Measurements from ENCODE around the gene CYB561A3. TPM values are rescaled to one million over a fixed set of nuclear protein-coding genes. Genes with fewer than 3 reads are reported as not detected.

The CYB561A3 gene
- polyA plus RNA-seq, 3 donors: 25.7 to 28.3 (median 27.9) TPM

DNA sequence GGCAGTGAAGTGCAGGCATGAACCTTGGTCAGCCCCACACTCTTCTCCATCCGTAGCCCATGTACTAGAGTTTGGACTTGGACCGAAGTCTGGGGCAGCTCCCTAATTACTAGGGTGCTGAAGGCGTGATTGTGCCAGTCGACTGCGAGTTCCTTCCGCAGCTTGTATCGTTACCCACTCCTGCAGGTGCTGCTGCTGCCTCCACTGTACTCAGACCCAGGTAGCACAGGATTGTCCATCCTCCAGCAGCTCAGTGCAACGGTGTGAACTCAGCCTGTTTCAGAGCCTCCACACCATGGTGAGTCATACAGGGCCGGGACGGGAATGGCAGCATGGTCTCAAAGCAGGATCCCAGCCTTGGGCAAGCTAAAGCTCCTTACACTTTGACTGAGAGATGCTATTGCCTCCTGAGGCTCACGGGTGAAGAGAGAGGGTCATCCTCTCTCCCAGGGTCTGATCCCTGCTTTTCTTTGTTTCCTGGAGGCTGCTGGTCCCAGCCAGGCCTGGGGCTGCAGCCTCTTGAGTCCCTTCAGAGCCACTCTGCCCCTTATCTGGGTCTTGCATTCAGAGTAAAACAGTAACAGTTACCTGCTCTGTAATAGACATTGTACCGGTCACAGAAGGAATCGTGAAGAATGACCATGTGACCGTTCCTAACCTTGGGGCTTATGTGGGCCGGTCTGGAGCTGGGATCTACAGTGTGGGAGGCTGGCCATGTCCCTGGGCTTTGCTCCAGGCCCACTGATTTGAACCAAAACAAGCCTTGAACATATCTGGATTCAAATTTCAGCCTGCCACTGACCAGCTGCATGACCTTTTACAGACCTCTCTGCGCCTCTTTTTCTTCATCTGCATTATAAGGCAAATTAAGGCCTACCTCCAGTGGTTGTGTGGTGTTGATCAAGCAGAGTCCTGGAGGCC is 27.0 kb downstream of the CYB561A3 start:
- DNase-seq (ENCODE audit: extremely low read depth in 1 of 11, low read depth in 9 of 11, low spot score in 4 of 11): no peak

DNA sequence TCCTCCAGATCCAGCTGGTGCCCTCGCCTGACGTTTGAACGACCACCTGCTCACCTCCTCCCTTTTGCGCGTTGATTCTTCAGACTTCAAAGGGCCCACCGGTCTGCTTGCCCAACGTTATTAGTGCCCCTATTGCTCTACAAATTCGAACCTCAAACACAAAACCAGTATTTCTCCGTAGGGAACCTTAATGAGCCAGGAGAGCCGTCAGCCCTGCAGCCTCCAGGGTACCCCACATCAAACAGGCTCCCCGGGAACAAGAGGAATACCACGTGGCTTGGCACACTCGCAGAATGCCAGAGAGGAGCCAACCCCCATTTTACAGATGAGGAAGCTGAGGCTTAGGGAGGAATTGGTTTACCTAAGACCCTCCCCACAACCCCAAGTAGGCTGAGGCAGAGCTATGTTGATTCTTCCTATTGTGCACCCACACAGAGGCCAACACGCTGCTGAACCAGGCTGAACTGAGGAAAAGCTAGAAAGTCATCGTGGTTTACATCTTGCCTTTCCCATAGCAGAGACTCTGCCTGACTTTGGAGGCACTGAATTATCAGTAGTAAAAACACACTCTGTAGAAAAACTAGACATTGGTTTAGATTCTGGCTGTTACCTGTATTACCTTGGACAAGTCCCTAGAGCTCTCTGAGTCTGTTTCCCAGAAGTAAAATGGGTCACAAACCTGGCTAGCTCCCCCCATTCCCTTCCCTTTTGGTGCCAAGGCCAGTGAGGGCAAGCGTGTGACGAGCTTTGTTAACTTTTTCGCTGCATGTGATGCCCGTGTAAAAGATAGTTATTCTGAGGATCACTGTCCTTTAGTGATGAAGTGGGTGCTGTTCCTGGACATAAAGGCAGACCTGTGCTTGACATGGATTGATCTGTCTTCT is 27.9 kb downstream of the CYB561A3 start:
- DNase-seq (ENCODE audit: extremely low read depth in 1 of 11, low read depth in 9 of 11, low spot score in 4 of 11): no peak

DNA sequence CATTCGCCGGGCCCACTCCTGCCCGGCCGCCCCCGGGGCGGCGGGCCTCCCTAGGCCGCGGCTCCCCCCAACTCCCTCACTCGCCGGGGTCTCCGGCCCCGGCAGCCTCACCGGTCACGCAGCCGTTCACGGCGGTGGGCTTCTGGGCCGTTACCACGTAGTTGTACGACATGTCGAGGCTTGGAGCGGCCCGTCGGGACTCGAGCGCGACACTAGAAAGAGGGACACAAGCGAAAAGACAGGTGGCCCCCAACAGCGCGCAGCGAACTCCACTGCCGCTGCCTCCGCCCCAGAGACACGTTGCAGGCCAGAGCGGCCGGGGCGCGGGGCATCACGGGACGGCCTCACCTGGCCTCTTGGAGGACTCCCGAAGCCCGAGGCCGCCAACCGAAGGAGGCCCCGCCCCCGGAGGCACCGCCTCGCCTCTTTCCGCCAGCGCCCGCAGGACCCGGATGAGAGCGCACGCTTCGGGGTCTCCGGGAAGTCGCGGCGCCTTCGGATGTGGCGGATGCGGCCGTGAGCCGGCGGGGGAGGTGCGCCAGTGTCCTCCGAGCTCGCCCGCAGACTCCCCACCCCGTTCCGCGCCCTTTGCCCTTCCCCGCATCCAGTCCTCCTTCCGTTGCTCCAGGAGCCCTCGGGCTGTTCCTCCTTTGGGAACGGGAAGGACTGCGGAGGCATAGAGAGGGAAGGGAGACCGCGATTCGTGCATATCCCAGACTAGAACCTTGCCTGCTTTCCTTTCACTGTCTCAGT is 28.7 kb downstream of the CYB561A3 start, which contains the start of the genes DDB1 and TKFC:
Gene DDB1, minus strand, starts transcription at position 309 of the 753 bp plus-strand sequence. Its CDS starts 137 bp downstream, at position 172.
Gene TKFC, plus strand, starts transcription at position 432 of the 753 bp plus-strand sequence. CDS start 1,501 bp downstream, outside the sequence.
- peak; percentile 80 to 95 (median 91) for DNase-seq (ENCODE audit: extremely low read depth in 1 of 11, low read depth in 9 of 11, low spot score in 4 of 11)

DNA sequence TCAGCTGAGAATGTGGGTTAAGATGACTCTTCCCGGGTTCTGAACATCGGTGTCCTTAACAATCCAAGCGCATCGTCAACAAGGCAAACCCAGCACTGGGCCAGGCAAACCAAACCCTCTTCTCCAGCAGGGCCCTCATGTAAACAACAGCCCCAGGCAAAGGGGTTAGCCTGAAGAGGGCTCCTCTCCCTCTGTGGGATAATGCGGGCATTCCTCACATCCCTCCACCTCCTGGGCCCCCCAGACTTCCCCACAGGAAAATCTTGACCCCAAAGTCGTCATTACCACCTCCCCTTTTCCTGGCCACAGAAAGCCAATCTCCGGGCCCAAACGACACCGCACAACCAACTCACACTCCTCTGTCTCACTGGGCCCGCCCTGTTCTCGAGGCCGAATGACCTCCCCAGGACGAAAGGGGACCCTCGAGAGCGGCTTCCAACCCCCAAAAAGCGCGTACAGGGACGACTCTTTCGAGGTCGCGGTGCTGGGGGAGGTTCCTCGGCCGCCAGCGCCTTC is 29.3 kb downstream of the CYB561A3 start:
- no peak for DNase-seq (ENCODE audit: extremely low read depth in 1 of 11, low read depth in 9 of 11, low spot score in 4 of 11)

DNA sequence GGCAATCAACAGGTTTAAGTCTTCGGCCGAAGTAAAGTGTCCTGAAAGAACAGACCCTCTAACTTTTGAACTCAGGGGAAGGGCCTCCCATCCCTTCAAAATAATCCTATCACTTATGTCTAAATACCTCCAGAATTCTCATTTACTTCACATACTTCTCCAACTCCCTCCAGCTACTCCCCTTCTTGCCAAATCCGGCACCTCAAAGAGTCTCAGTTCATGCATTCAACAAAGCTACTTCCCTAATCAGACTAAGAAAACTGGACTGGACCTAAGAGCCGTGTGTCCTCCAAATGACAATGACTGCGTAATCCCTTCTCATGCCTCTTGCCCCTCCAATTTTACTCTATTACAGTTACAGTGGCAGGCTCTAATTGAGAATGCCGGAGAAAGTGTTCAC is 30.0 kb downstream of the CYB561A3 start:
- no peak for DNase-seq (ENCODE audit: extremely low read depth in 1 of 11, low read depth in 9 of 11, low spot score in 4 of 11)

DNA sequence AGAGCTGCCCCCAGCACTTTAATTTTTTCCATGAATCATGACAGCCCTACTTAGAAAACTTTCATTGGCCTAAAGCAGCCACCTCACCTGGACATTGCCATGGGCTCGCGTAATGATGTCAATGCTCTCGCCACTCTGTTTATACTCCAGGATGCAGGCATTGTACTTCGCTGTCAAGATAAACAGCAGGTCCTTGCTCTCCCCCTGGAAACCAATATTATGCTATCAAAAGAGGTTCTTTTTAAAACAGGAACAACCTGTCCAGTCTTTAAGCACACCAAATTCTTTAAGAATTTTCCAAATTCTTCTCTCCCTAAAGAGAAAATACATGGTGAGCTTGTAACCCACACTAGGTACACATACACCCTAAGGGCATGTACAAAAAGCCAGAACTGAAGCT is 31.8 kb downstream of the CYB561A3 start:
- DNase-seq (ENCODE audit: extremely low read depth in 1 of 11, low read depth in 9 of 11, low spot score in 4 of 11): no peak

DNA sequence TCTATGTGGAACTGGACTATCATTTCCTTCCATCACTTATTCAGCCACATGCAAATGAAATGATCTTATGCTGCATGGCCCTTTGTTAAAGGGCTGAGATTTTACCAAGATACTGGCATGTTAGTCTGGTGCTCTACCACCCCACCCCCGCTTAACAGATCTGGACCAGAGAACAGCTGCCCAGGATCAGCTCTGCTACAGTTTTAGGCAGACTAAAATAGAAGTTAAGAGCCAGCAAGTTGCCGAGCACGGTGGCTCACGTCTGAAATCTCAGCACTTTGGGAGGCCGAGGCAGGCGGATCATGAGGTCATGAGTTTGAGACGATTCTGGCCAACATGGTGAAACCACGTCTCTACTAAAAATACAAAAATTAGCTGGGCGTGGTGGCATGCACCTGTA is 33.3 kb downstream of the CYB561A3 start:
- DNase-seq (ENCODE audit: extremely low read depth in 1 of 11, low read depth in 9 of 11, low spot score in 4 of 11): no peak

DNA sequence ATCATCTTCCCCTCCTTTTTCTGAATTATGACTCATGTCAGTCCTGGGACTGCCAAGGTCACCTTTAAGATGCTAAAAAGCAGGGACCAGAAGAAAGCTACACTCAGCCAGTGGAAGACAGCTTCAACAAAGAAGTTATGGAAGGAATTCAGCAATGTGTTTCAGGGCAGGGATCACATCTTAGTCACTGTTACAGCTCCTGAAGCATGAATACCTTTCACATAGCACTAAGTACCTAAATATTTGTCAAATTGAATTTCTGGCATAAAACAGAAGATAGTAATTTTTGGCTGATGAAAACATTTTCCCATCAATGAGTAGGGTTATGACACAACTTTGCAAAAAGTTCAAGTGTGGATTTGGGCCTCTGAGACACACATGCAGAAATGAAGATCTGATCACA is 34.0 kb downstream of the CYB561A3 start:
- no peak for DNase-seq (ENCODE audit: extremely low read depth in 1 of 11, low read depth in 9 of 11, low spot score in 4 of 11)

DNA sequence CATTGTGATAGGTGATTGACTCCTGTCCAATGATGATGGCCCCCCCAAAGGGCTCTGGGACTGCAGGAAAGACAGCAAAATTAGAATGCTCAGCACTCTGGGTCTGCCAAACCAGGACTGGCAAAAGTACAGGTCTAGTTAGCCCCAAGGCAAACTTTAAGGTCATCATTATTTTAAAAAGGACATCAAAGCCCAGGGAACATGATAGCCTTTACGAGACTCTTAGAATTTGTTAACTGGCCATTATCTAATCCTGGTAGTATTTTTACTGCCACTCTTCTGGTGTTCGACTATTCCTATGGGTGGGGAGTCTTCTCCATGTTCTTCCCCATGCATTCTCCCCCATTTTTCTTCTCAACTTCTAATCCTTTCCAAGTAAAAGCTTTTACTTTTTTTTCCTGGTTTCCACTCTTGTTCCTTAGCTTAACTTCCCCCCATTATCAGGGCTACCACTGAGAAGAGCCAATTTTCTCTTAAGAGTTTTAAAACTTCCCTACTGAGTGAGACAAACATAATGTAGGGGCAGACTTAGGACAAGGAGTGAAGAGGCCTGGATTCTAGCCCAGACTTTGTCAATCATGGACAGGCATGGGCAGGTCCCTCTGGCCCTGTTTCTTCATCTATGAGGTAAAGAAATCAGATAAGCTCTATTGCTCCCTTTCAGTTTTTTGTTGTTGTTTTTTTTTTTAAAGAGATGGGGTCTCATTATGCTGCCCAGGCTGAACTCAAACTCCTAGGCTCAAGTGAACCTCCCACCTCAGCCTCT is 35.9 kb downstream of the CYB561A3 start:
- no peak for DNase-seq (ENCODE audit: extremely low read depth in 1 of 11, low read depth in 9 of 11, low spot score in 4 of 11)

DNA sequence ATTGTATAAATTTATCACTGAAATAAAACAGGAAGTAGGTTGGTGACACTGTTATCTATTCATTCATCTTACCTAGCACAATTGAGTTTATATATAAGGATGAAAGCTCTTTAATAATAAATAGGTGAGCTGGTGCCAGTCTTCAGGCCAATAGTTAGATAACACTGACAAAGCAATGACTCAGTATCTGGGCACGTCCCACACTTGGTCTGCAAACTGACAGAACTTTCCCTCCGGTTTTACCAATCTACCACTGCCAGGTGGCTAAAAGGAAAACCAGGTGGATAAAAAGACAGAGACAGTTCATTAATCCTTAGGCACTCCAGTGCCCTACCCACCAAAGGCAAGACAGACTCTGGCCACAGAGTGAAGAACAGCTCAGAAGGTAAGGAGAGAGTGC is 46.4 kb downstream of the CYB561A3 start:
- DNase-seq (ENCODE audit: extremely low read depth in 1 of 11, low read depth in 9 of 11, low spot score in 4 of 11): no peak

DNA sequence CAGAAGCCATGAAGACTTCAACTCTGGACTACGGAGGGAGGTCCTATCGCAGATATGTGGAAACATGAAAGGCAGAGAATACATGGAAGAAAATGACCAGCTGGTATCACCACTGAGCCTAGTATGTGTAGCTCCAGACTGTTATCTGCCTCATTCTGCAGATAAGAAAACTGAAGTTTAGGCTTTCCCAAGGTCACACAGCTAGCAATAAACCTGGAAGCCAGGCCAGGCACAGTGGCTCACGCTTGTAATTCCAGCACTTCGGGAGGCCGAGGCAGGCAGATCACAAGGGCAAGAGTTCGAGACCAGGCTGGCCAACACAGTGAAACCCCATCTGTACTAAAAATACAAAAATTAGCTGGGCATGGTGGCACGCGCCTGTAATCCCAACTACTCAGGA is 50.9 kb downstream of the CYB561A3 start:
- DNase-seq (ENCODE audit: extremely low read depth in 1 of 11, low read depth in 9 of 11, low spot score in 4 of 11): no peak

DNA sequence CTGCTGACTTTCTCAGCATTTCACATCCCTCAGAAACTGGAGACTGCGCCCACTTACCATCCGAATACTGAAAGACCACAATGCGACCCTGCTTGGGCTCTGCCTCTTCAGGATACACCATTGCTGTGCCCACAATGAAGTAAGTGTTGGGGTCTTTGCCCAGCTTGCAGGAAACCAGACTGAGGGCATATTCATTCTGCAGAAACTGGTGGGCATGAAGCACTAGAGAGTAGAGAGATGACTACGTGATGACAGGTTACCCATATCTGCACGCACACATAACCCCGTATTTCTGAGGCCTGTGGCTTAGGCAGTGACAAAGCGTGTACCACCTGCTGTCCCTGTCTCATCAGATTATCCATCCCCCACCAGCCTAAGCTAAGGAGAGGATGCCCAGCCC is 51.9 kb downstream of the CYB561A3 start:
- DNase-seq (ENCODE audit: extremely low read depth in 1 of 11, low read depth in 9 of 11, low spot score in 4 of 11): no peak

DNA sequence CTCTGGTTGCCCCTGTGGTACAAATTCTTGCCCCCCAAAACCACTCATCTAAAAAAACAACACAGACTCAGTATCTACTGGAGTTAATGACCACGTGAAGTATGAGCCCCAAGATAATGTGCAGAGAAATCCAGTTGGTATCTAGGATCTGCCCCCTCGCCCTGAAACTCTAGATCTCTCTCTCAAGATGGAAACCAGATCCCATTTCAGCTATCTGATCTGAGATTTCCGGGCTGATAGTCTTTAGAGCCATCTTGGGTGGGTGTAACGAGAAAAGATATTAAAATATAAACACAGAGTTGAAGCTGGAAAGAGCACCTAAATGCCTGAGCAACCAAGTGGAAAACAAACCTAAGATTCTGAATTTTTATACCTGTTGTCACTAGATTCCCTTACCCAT is 52.5 kb downstream of the CYB561A3 start:
- no peak for DNase-seq (ENCODE audit: extremely low read depth in 1 of 11, low read depth in 9 of 11, low spot score in 4 of 11)

DNA sequence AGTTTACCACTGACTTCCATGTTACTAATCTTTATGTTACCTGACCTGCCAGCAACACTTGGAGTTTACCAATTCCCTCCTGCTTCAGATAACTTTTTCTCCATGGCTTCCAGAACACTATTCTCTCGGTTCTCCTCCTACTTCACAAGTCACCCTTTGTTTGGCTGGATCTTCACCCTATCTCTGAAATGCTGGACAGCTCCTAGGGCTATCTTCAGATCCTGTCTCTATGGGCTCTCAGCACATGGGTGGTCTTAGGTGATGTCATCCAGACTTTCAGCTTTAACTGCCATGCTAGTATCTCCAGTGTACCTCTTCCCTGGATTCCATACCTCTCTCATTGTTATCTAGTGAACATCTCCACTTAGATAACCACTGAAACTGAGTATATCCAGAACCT is 54.3 kb downstream of the CYB561A3 start:
- no peak for DNase-seq (ENCODE audit: extremely low read depth in 1 of 11, low read depth in 9 of 11, low spot score in 4 of 11)

DNA sequence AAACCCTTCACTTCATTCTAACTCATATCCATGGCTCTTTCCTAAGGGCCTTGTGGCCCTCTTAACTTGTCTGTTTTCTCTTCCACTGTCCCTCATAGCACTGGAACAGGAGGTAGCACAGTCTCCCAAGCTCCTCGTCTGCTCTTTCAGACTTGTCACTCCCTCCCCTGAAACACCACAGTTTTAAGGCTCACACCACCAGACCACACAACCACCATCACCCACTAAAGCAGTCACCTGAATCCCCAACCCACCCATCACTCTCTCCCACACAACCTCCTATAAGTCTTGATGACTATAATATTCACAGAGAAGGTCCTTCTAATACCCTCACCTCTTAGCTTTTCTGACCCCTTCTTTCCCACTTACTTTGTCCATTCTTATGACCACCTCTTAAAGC is 55.5 kb downstream of the CYB561A3 start:
- no peak for DNase-seq (ENCODE audit: extremely low read depth in 1 of 11, low read depth in 9 of 11, low spot score in 4 of 11)

DNA sequence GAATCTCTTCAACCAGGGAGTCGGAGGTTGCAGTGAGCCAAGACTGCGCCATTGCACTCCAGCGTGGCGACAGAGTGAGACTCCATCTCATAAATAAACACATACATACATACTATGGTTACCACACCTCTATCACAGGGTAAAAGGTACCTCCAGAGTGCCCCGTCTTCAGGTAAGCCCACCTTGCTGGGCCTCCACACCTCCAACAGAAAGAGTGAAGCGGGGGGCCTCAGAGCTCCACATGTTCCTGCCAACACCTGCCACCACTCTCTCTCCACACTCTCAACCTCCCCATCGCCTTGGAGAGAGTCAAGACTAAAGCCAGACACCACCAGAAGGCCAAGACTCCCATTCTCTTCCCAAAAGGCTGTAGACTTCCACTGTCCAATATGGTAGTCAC is 56.3 kb downstream of the CYB561A3 start:
- DNase-seq (ENCODE audit: extremely low read depth in 1 of 11, low read depth in 9 of 11, low spot score in 4 of 11): no peak

DNA sequence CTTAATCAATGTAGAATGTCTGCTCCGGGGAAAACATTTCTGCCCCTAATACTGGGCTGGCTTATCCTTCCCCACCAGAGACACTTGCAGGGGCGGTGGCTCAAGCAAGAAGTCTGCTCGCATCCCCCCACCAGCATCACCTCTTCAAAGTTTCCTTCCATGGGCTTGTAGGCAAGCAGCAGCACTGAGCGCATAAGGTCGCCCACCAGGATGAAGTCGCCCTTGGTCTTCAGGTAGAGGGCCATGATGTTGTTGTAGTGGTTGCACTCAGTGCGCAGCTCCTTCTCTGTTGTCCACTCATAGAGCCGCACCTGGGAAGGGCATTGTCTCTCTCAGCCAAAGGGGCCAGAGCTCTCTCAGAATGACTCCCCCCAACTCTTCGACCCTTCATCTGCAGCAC is 58.0 kb downstream of the CYB561A3 start:
- no peak for DNase-seq (ENCODE audit: extremely low read depth in 1 of 11, low read depth in 9 of 11, low spot score in 4 of 11)

DNA sequence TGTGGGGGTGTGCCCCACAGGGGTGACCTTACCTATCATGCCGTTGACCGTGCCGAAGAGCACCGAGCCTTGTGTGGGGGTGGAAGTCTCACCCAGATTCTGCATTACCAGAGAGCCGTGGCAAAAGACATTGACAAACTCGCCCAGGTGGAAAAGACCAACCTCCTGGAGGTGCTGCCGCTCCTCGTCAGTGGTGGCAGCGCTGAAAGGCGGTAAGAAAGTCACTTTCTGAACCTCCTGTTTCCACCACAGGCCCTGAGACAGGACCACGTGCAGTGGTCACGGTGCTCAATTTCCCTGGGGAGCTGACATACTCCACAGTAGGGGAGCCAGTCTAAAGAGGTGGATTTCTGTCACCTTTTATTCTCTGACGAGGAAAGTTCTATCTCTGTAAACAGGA is 59.1 kb downstream of the CYB561A3 start:
- DNase-seq (ENCODE audit: extremely low read depth in 1 of 11, low read depth in 9 of 11, low spot score in 4 of 11): no peak
